Adrenal gland (tissue), 5 donors: ENCODE measurements around the gene CST9L.

Source experiments
- CTCF ChIP-seq, 6 experiments: fragments of 450-650 bp in 4 of 6; fragments of 200-600 bp in 2 of 6; sonication (generic) in 1 of 6; IDR thresholded peaks; 1 replicate in 5 of 6; 2 replicates in 1 of 6; pipeline versions ENCODE4 v1.5.1 to v1.8.0; 2016 to 2021; ENCODE audit warnings: antibody characterized with exemption in 6 of 6, mild to moderate bottlenecking in 2 of 6, moderate library complexity in 1 of 6
- POLR2A ChIP-seq, 2 donors: fragments of 450-650 bp; IDR thresholded peaks; one replicate each; pipeline ENCODE4 v1.6.1; 2017; ENCODE audit warnings: antibody characterized with exemption in 2 of 2, mild to moderate bottlenecking in 2 of 2, moderate library complexity in 1 of 2
- donor health status: DM: no; HTN: no; CAD: no.

GRCh38 chr20:23541776-23542175 is 26.5 kb downstream of the CST9L start:
- TF ChIP-seq POLR2A (IDR thresholded peaks at IDR 0.05) (no peak), CTCF (IDR thresholded peaks at IDR 0.05) (no peak)
